HFFc6 (cell line): ENCODE measurements around the gene SRMS. TPM values are rescaled to one million over a fixed set of nuclear protein-coding genes. Genes with fewer than 3 reads are reported as not detected.

Experiments used
- DNase-seq: peaks from one replicate; pipeline ENCODE4 v3.0.0-alpha.2; 2018
- H3K27ac Mint-ChIP-seq: 2 replicates; pipeline ENCODE4 v1.8.0; 2020; ENCODE audit warnings: mild to moderate bottlenecking, mixed read lengths
- H3K27me3 Mint-ChIP-seq: 2 replicates; pipeline ENCODE4 v1.8.0; 2021; ENCODE audit warnings: mild to moderate bottlenecking, moderate library complexity, mixed read lengths; ENCODE audit not compliant: insufficient read depth
- H3K36me3 Mint-ChIP-seq: 2 replicates; pipeline ENCODE4 v1.8.0; 2021; ENCODE audit warnings: low read depth, mixed read lengths
- H3K4me1 Mint-ChIP-seq: 2 replicates; pipeline ENCODE4 v1.8.0; 2020; ENCODE audit warnings: low read depth, mixed read lengths
- H3K4me3 Mint-ChIP-seq: 2 replicates; pipeline ENCODE4 v1.8.0; 2020; ENCODE audit warnings: mild to moderate bottlenecking, moderate library complexity, mixed read lengths
- H3K9me3 Mint-ChIP-seq: 2 replicates; pipeline ENCODE4 v1.8.0; 2020; ENCODE audit warnings: mild to moderate bottlenecking, mixed read lengths
- total RNA-seq, 6 experiments: library from RNA; stranded (reverse); fragmentation: NEBNext Ultra II Directional; extraction: Animal tissue kit (Norgen Biotek cat#: 25700); gene quantifications; 2 replicates in 1 of 6; 3 replicates in 5 of 6; pipeline ENCODE4 v1.2.3, GENCODE V29; 2021
- TF ChIP-seq, protein P1 (sequence below): fragments of 200-600 bp; sonication (generic); IDR thresholded peaks from 2 replicates; pipeline ENCODE4 v1.5.0; 2021; ENCODE audit warnings: antibody characterized with exemption, mild to moderate bottlenecking

SRMS gene
- total RNA-seq, 6 experiments from 2014 or later, result not detected

DNA sequence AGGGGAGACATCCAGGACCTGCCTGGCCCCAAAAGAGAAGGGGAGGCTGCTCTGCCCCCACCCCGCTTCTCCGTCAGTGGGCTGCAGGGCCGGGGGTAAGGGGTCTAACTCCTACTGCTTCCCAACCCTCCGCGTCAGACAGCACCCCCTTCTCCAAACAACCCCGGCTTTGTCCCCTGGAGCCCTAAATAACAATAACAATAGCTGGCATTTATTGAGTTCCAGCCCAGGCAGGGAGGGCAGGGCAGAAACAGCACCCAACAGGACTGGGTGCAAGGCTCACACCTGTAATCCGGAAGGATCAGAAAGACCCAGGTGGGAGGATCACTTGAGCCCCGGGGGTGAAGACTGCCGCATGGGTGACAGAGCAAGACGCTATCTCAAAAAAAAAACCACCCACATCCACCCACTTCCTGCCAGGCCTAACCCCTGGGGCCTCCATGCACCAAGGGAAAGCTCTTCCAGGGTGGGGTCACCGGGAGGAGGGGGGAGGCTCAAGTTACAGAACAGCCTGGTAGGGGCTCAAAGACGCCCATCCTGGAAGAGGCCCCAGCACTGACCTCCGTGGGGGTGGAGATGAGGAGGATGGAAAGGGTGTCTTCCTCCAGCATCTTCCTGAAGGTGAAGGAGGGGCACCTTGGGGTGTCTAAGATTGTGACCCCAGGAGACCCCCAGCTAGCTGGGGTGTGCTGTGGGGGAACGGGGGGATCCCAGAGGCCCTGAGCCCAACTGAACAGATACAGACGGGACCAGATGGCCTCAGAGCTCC is 5.1 kb upstream of the SRMS start:
- Mint-ChIP-seq H3K4me1 (no peaks in the 10 kb centered on the region), H3K27ac (no peak overlapping the region), H3K4me3 (no peak overlapping the region), H3K9me3 (no peaks in the 10 kb centered on the region), H3K27me3 (peaks cover 10% of the 10 kb centered on the region), H3K36me3 (no peaks in the 10 kb centered on the region)
- TF ChIP-seq, protein P1, sequence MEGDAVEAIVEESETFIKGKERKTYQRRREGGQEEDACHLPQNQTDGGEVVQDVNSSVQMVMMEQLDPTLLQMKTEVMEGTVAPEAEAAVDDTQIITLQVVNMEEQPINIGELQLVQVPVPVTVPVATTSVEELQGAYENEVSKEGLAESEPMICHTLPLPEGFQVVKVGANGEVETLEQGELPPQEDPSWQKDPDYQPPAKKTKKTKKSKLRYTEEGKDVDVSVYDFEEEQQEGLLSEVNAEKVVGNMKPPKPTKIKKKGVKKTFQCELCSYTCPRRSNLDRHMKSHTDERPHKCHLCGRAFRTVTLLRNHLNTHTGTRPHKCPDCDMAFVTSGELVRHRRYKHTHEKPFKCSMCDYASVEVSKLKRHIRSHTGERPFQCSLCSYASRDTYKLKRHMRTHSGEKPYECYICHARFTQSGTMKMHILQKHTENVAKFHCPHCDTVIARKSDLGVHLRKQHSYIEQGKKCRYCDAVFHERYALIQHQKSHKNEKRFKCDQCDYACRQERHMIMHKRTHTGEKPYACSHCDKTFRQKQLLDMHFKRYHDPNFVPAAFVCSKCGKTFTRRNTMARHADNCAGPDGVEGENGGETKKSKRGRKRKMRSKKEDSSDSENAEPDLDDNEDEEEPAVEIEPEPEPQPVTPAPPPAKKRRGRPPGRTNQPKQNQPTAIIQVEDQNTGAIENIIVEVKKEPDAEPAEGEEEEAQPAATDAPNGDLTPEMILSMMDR, result no peak
- no peak for DNase-seq

DNA sequence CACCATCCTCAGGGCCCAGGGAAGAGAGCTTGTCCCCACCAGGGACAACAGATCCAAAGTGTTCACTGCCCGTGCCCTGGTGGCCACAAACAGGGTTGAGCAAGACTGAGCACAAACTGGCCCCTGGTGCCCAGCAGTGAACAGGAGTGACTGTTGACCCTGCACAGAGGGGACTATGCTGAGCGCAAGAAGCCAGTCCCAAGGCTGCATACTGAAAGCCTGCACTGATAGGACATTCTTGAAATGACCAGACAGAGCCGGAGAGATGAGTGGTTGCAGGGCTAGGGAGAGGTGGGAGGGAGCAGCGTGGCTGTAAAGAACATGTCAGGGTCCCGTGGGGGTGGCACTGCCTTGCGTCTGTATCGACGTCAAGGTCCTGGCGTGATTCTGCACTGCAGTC is 3.5 kb upstream of the SRMS start:
- H3K27me3 Mint-ChIP-seq, result peaks cover 16% of the 10 kb centered on the region
- H3K4me1 Mint-ChIP-seq, result no peaks in the 10 kb centered on the region
- no peaks in the 10 kb centered on the region for H3K36me3 Mint-ChIP-seq
- H3K4me3 Mint-ChIP-seq, result no peak overlapping the region
- no peak overlapping the region for H3K27ac Mint-ChIP-seq
- TF ChIP-seq, protein P1, result no peak
- no peaks in the 10 kb centered on the region for H3K9me3 Mint-ChIP-seq
- no peak for DNase-seq

DNA sequence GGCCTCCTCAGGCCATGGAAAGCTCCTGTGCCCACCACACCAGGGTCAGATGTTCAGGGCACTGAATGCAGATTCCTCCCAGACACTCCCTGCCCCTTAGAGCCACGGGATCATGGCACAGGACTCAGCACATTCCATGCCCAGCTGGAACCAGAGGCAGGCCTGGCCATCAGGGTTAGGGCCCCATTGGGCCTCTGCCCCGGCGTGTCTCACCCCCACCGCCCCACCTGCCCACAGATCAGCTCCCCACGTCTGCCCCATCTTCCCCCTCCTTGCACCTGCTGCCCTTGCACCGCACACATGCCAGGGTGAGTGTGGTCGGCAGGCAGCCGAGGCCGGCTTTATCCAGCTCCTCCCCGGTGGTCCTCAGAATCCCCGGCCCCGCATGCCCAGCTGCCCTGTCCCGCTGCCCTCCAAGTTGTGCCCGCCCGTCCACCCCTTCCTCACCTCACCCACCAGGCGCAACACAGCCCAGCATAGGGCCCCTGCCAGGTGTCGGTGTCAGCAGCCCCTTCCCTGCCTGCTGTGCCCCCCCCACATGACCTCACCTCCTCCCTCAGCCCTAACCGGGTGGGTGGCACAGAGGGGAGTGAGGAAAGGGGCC is 2.2 kb upstream of the SRMS start:
- TF ChIP-seq, protein P1, result no peak
- H3K27me3 Mint-ChIP-seq, result peaks cover 20% of the 10 kb centered on the region
- H3K4me1 Mint-ChIP-seq, result peaks cover 5% of the 10 kb centered on the region
- H3K36me3 Mint-ChIP-seq, result no peaks in the 10 kb centered on the region
- H3K4me3 Mint-ChIP-seq, result no peak overlapping the region
- no peak for DNase-seq
- H3K9me3 Mint-ChIP-seq, result no peaks in the 10 kb centered on the region
- H3K27ac Mint-ChIP-seq, result no peak overlapping the region

DNA sequence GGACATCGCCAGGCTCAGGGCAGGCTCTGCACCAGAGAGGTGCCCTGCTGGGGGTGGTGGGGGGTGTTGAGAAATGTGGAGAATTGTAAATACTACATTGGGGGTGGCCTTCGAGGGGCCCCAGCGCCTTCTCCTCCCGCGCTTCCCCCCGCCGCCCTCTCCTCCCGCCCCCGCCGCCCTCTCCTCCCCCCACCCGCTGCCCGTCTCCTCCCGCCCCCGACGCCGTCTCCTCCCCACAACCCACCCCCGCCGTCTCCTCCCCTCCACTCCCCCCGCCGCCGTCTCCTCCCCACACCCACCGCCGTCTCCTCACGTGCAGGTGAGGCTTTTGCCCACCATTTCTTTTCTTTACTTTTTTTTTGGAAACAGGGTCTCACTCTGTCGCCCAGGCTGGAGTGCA is 1.5 kb upstream of the SRMS start:
- Mint-ChIP-seq H3K27me3 (peaks cover 20% of the 10 kb centered on the region), H3K36me3 (no peaks in the 10 kb centered on the region), H3K4me1 (peaks cover 5% of the 10 kb centered on the region), H3K27ac (no peak overlapping the region), H3K9me3 (no peaks in the 10 kb centered on the region), H3K4me3 (no peak overlapping the region)
- TF ChIP-seq, protein P1, result no peak
- no peak for DNase-seq

DNA sequence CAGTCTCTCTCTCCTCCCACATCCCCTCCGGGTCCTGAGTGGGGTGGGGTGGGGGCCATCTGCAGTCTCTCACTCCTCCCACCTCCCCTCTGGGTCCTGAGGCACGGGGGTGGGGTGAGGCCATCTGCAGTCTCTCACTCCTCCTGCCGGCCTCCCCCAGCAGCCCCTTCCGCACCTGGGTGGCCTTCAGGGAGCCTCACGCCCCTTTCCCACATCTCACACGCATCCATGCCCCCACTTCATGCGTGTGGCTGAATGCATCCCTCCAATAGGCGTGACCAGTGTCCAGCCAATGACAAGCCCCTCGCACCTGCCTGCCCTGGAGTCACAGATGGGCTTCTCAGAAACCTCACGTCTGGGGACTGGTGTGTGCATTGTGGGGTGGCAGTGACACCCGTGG is 993 bp upstream of the SRMS start:
- DNase-seq, result no peak
- H3K4me3 Mint-ChIP-seq, result no peak overlapping the region
- TF ChIP-seq, protein P1, result no peak

More for the DNA sequence above, 993 bp upstream of the SRMS start:
- no peaks in the 10 kb centered on the region for H3K36me3 Mint-ChIP-seq
- peaks cover 20% of the 10 kb centered on the region for H3K27me3 Mint-ChIP-seq
- H3K9me3 Mint-ChIP-seq, result no peaks in the 10 kb centered on the region
- no peak overlapping the region for H3K27ac Mint-ChIP-seq
- H3K4me1 Mint-ChIP-seq, result peaks cover 5% of the 10 kb centered on the region
